HG03103 (cell line): Measurements from ENCODE around the gene FAM3A.
"Not testable (repeated sequence)": the region's sequence is repeated elsewhere in the genome, so short reads cannot be mapped to it uniquely, and the experiment has no call there.

Experiments
- ATAC-seq: cut with Tn5 transposase; IDR thresholded peaks from one replicate; pipeline ENCODE4 v1.9.1; 2021; ENCODE audit warnings: low read depth; ENCODE audit not compliant: unreplicated experiment

FAM3A gene

GRCh38 chrX:154515966-154516655, at the start of gene FAM3A:
Gene FAM3A (minus strand): TSS chrX:154516232. CDS start chrX:154515772, 460 bp downstream.
- ATAC-seq = peak; percentile 95

GRCh38 chrX:154562295-154562694, 46.3 kb upstream of the FAM3A start:
- ATAC-seq = not testable (repeated sequence)

GRCh38 chrX:154560326-154560725, 44.3 kb upstream of the FAM3A start:
- not testable (repeated sequence) for ATAC-seq

GRCh38 chrX:154558896-154559295, 42.9 kb upstream of the FAM3A start:
- ATAC-seq = not testable (repeated sequence)

- not testable (repeated sequence) for ATAC-seq
These were observed 42.1 kb upstream of the FAM3A start for GRCh38 chrX:154558060-154558690.

GRCh38 chrX:154552112-154552806, 36.2 kb upstream of the FAM3A start:
- ATAC-seq = not testable (repeated sequence)

GRCh38 chrX:154549766-154550165, 33.7 kb upstream of the FAM3A start:
- ATAC-seq = no peak

- no peak for ATAC-seq
These were observed 31.9 kb upstream of the FAM3A start for GRCh38 chrX:154548028-154548316.

- ATAC-seq = peak; percentile 73
These were observed 31.4 kb upstream of the FAM3A start, which contains the start of gene IKBKG for GRCh38 chrX:154547245-154548027. Gene IKBKG (plus strand): TSS chrX:154547620. CDS start chrX:154552003, 4,383 bp downstream.

- ATAC-seq = peak; percentile 40
These were observed 30.6 kb upstream of the FAM3A start, which contains the start of gene G6PD for GRCh38 chrX:154546354-154547244. Gene G6PD (minus strand): TSS chrX:154546846. CDS start chrX:154546155, 691 bp downstream.

GRCh38 chrX:154545673-154546274, 29.7 kb upstream of the FAM3A start:
- no peak for ATAC-seq

- no peak for ATAC-seq
These were observed 26.8 kb upstream of the FAM3A start for GRCh38 chrX:154542723-154543424.

GRCh38 chrX:154541896-154542722, 26.1 kb upstream of the FAM3A start:
- ATAC-seq = no peak

GRCh38 chrX:154541589-154541895, 25.5 kb upstream of the FAM3A start:
- ATAC-seq = no peak

GRCh38 chrX:154540897-154541535, 25.0 kb upstream of the FAM3A start:
- no peak for ATAC-seq

GRCh38 chrX:154540365-154540764, 24.3 kb upstream of the FAM3A start:
- ATAC-seq = not testable (repeated sequence)

- ATAC-seq = no peak
These were observed 23.0 kb upstream of the FAM3A start for GRCh38 chrX:154539077-154539476.

GRCh38 chrX:154535892-154536291, 19.9 kb upstream of the FAM3A start:
- no peak for ATAC-seq
